ENCODE measurements around the gene HIGD1B. TPM values are rescaled to one million over a fixed set of nuclear protein-coding genes. Genes with fewer than 3 reads are reported as not detected.

Gene HIGD1B
- total and polyA plus RNA-seq, 10 of the 15 experiments (the other 5 are each of a cell fraction or from before 2014, with no cell fraction given), result 1.0 TPM; not detected in 9

- H3K4me3 ChIP-seq, result no peak overlapping the region; the same call in 1 of the 2 replicates
- no peaks in the 10 kb centered on the region for H3K4me1 ChIP-seq (ENCODE audit: control insufficient read depth, insufficient read depth, low read length)
- H3K9ac ChIP-seq (ENCODE audit: control insufficient read depth, insufficient read depth, low read length), result no peak overlapping the region
- peak overlapping the region; percentile 58 for H3K4me2 ChIP-seq (ENCODE audit: control insufficient read depth, insufficient read depth)
- H4K20me1 ChIP-seq (ENCODE audit: control insufficient read depth, insufficient read depth), result no peaks in the 10 kb centered on the region
- no peak for DNase-seq (ENCODE audit: low read depth, low spot score)
- no peak for FAIRE-seq
- no peaks in the 10 kb centered on the region for H3K36me3 ChIP-seq (ENCODE audit: control insufficient read depth in 2 of 2, insufficient read depth in 2 of 2, low read length in 1 of 2)
- intact Hi-C loops (cut with micrococcal nuclease; ENCODE audit: unreplicated experiment), result no loop called here
- H2AFZ ChIP-seq (ENCODE audit: control insufficient read depth, low read depth, low read length), result peak overlapping the region; percentile 54
- no TSS peak for BruUV-seq (replicated peaks)
- TF ChIP-seq SUZ12 (IDR thresholded peaks at IDR 0.05; ENCODE audit: unreplicated experiment) (peak; percentile 65), GATAD2B (conservative IDR thresholded peaks at IDR 0.05; ENCODE audit: low read depth) (0 out of 2 replicates have a peak, but pooled peaks have one; percentile 38), ATF3 (IDR thresholded peaks at IDR 0.05; ENCODE audit: borderline replicate concordance, extremely low read depth, low read depth, low read length) (no peak), BACH1 (IDR thresholded peaks at IDR 0.05; ENCODE audit: borderline replicate concordance) (peak; percentile 54; the same call in 1 of the 2 replicates), BHLHE40 (IDR thresholded peaks at IDR 0.05; ENCODE audit: borderline replicate concordance in 1 of 2, low read depth in 2 of 2, low read length in 1 of 2) (peak; percentile 37 to 86; a peak in 3 of 4 replicates), LARP7 (IDR thresholded peaks at IDR 0.05) (no peak), NR2C2 (IDR thresholded peaks at IDR 0.05; ENCODE audit: borderline replicate concordance, control insufficient read depth, insufficient read length, low read depth) (no peak), ZNF207 (IDR thresholded peaks at IDR 0.05; ENCODE audit: borderline replicate concordance) (no peak)
- CTCF ChIA-PET, result interaction anchor here (0.6 to 1.9 kb wide), 6 partner anchors 49 to 299 kb away, joined by 3 to 6 read pairs (median 3); no protein-coding TSS in a partner anchor
- WGBS (ENCODE audit: insufficient coverage, insufficient replicate concordance, low lambda C conversion rate, missing lambda C conversion rate), result 19% methylated on average over 30 of the region's 58 CpGs
- peaks cover 0 to 7% of the 10 kb centered on the region in 2 experiments; a peak in 3 of 4 replicates for H3K27me3 ChIP-seq (replicated peaks in 1 of 2; ENCODE audit: control insufficient read depth in 2 of 2, insufficient read depth in 2 of 2, low read length in 1 of 2)
- no peaks in the 10 kb centered on the region for H3K9me3 ChIP-seq (replicated peaks; ENCODE audit: control insufficient read depth, insufficient read depth, low read length)
- H3K79me2 ChIP-seq (ENCODE audit: control insufficient read depth, insufficient read depth, low read length), result no peaks in the 10 kb centered on the region
- SMC1A ChIA-PET (ENCODE audit: uncharacterized antibody, unreplicated experiment), result no interaction called here
- in situ Hi-C loops (cut with MboI), result no loop called here
- RAD21 ChIA-PET (ENCODE audit: unreplicated experiment), result no interaction called here
- no peak overlapping the region for H3K27ac ChIP-seq (ENCODE audit: control insufficient read depth, insufficient read depth)
- POLR2A ChIA-PET, result no interaction called here
- peak; percentile 26; the same call in 1 of the 3 replicates for ATAC-seq
Observed at GRCh38 chr17:44830359-44831288, 17.1 kb upstream of the HIGD1B start.

Measured in GM12878 (cell line).